OCI-LY1 (cell line): ENCODE measurements around the gene C14orf180.

ENCODE experiments used
- H2AFZ ChIP-seq: fragments of 200-600 bp; sonication (generic), shearing (Covaris generic); 2 replicates; pipeline ENCODE4 v1.6.0; 2014; ENCODE audit warnings: antibody characterized with exemption, mild to moderate bottlenecking, low read length
- H3F3A ChIP-seq: fragments of 200-600 bp; sonication (generic), shearing (Covaris generic); 2 replicates; pipeline ENCODE4 v1.6.0; 2014; ENCODE audit warnings: mild to moderate bottlenecking, antibody characterized with exemption, low read length, moderate library complexity; ENCODE audit not compliant: insufficient read depth
- H3K27ac ChIP-seq: fragments of 200-600 bp; sonication (generic); 2 replicates; pipeline ENCODE4 v1.5.1; 2014; ENCODE audit warnings: low read length, mixed run types, mild to moderate bottlenecking, low read depth; ENCODE audit not compliant: poor library complexity, severe bottlenecking
- H3K27me3 ChIP-seq: fragments of 200-600 bp; sonication (generic); 2 replicates; pipeline ENCODE4 v1.6.0; 2014; ENCODE audit warnings: antibody characterized with exemption, mild to moderate bottlenecking, low read length, moderate library complexity; ENCODE audit not compliant: insufficient read depth
- H3K36me3 ChIP-seq: fragments of 200-600 bp; sonication (generic); 2 replicates; pipeline ENCODE4 v1.6.1; 2014; ENCODE audit warnings: mild to moderate bottlenecking, antibody characterized with exemption, low read length, moderate library complexity, mixed read lengths; ENCODE audit not compliant: insufficient read depth
- H3K4me1 ChIP-seq: fragments of 200-600 bp; sonication (generic); 2 replicates; pipeline ENCODE4 v1.5.1; 2014; ENCODE audit warnings: mild to moderate bottlenecking, low read length, moderate library complexity; ENCODE audit not compliant: insufficient read depth, severe bottlenecking
- H3K4me2 ChIP-seq: fragments of 200-600 bp; sonication (generic), shearing (Covaris generic); 2 replicates; pipeline ENCODE4 v1.6.1; 2014; ENCODE audit warnings: low read length
- H3K4me3 ChIP-seq: fragments of 200-600 bp; sonication (generic); 2 replicates; pipeline ENCODE4 v1.5.1; 2014; ENCODE audit warnings: low read length, low read depth, mild to moderate bottlenecking, mixed read lengths; ENCODE audit not compliant: poor library complexity, severe bottlenecking
- H3K79me2 ChIP-seq: fragments of 200-600 bp; shearing (Covaris generic); 2 replicates; pipeline ENCODE4 v1.6.1; 2016; ENCODE audit warnings: mixed run types, low read length, mixed read lengths; ENCODE audit not compliant: insufficient read depth
- H3K9ac ChIP-seq: fragments of 200-600 bp; sonication (generic), shearing (Covaris generic); 2 replicates; pipeline ENCODE4 v1.6.1; 2014; ENCODE audit warnings: mild to moderate bottlenecking, low read length, mixed read lengths
- H3K9me2 ChIP-seq: fragments of 200-600 bp; sonication (generic), shearing (Covaris generic); 2 replicates; pipeline ENCODE4 v1.6.1; 2014; ENCODE audit warnings: low read depth, mild to moderate bottlenecking, low read length, mixed read lengths
- H3K9me3 ChIP-seq: fragments of 200-600 bp; shearing (Covaris generic); 2 replicates; pipeline ENCODE4 v1.6.1; 2014; ENCODE audit warnings: low read length, mixed read lengths
- H4K20me1 ChIP-seq: fragments of 200-600 bp; sonication (generic), shearing (Covaris generic); 2 replicates; pipeline ENCODE4 v1.6.0; 2016; ENCODE audit warnings: mild to moderate bottlenecking, low read length; ENCODE audit not compliant: insufficient read depth
- CTCF ChIP-seq: fragments of 200-600 bp; sonication (generic), shearing (Covaris generic); IDR thresholded peaks from 2 replicates; pipeline ENCODE4 v1.5.1; 2017; ENCODE audit warnings: mild to moderate bottlenecking, antibody characterized with exemption, low read length, moderate library complexity, mixed read lengths
- EZH2 ChIP-seq: fragments of 200-600 bp; sonication (generic), shearing (Covaris generic); IDR thresholded peaks from 2 replicates; pipeline ENCODE4 v1.8.0; 2017; ENCODE audit warnings: borderline replicate concordance, mixed run types, mild to moderate bottlenecking, antibody characterized with exemption, low read length, moderate library complexity, mixed read lengths

Gene C14orf180

GRCh38 chr14:104581521-104581920 is 2.0 kb downstream of the C14orf180 start:
- no peak overlapping the region for H3K4me3 ChIP-seq
- no peaks in the 10 kb centered on the region for H3K9me3 ChIP-seq
- no peak overlapping the region for H3K9ac ChIP-seq
- no peaks in the 10 kb centered on the region for H3F3A ChIP-seq
- no peak overlapping the region for H3K4me2 ChIP-seq
- TF ChIP-seq CTCF: no peak
- no peaks in the 10 kb centered on the region for H3K4me1 ChIP-seq
- H4K20me1 ChIP-seq: no peaks in the 10 kb centered on the region
- H3K36me3 ChIP-seq: no peaks in the 10 kb centered on the region
- H3K27me3 ChIP-seq: peaks cover 12% of the 10 kb centered on the region; the same call in 1 of the 2 replicates
- no peaks in the 10 kb centered on the region for H3K9me2 ChIP-seq
- H2AFZ ChIP-seq: no peak overlapping the region
- no peaks in the 10 kb centered on the region for H3K79me2 ChIP-seq
- no peak overlapping the region for H3K27ac ChIP-seq

DNA sequence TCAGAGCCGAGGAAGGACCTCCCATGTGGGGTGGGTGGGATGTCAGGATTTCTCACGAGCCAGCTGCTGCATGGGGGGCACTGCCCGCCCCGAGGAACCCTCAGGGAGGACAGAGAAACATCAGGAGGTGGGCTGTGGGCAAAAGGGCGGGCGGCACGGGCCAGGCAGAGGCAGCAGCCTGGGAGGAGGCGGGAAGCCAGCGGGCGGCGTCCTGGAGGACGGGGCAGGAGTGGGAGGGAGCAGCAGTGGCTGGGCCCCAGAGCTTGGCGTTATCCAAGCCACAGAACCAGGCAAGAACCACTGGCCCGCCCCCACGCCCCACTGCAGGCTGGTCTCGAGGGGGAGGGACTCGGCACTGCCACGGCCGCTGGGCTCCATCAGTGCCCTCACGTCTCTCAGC is 2.4 kb downstream of the C14orf180 start:
- H3K4me1 ChIP-seq: no peaks in the 10 kb centered on the region
- H3K9me3 ChIP-seq: no peaks in the 10 kb centered on the region
- TF ChIP-seq CTCF: no peak
- no peak for TF ChIP-seq EZH2
- H3K9ac ChIP-seq: no peak overlapping the region
- H3K9me2 ChIP-seq: no peaks in the 10 kb centered on the region
- H3K79me2 ChIP-seq: no peaks in the 10 kb centered on the region
- H3F3A ChIP-seq: no peaks in the 10 kb centered on the region
- peaks cover 12% of the 10 kb centered on the region; the same call in 1 of the 2 replicates for H3K27me3 ChIP-seq
- no peaks in the 10 kb centered on the region for H4K20me1 ChIP-seq
- no peak overlapping the region for H3K4me3 ChIP-seq
- H2AFZ ChIP-seq: no peak overlapping the region
- H3K36me3 ChIP-seq: no peaks in the 10 kb centered on the region
- H3K4me2 ChIP-seq: no peak overlapping the region
- H3K27ac ChIP-seq: no peak overlapping the region

GRCh38 chr14:104582662-104583061 is 3.1 kb downstream of the C14orf180 start:
- H3K9me3 ChIP-seq: no peaks in the 10 kb centered on the region
- H3K27ac ChIP-seq: no peak overlapping the region
- H3K36me3 ChIP-seq: no peaks in the 10 kb centered on the region
- no peaks in the 10 kb centered on the region for H3F3A ChIP-seq
- TF ChIP-seq EZH2 (no peak), CTCF (no peak)
- no peaks in the 10 kb centered on the region for H3K9me2 ChIP-seq
- no peaks in the 10 kb centered on the region for H4K20me1 ChIP-seq
- H2AFZ ChIP-seq: no peak overlapping the region
- H3K27me3 ChIP-seq: peaks cover 10% of the 10 kb centered on the region; the same call in 1 of the 2 replicates
- no peaks in the 10 kb centered on the region for H3K79me2 ChIP-seq
- H3K4me2 ChIP-seq: no peak overlapping the region
- H3K4me1 ChIP-seq: no peaks in the 10 kb centered on the region
- H3K4me3 ChIP-seq: no peak overlapping the region
- H3K9ac ChIP-seq: no peak overlapping the region
